HT1080 (cell line): Measurements from ENCODE around the gene KMT2E. TPM values are rescaled to one million over a fixed set of nuclear protein-coding genes. Genes with fewer than 3 reads are reported as not detected.

Experiments
- DNase-seq: peaks from one replicate; pipeline ENCODE4 v3.0.0-alpha.2; 2015; ENCODE audit warnings: low read depth
- total RNA-seq: library from RNA; depleted of rRNA; stranded (reverse); fragments of >200 nt; shearing (Covaris generic); gene quantifications from 2 replicates; pipeline ENCODE4 v1.2.3, GENCODE V29; 2014

The KMT2E gene
- total RNA-seq, 1 experiment from 2014 or later = 23.3 TPM

- DNase-seq = no peak
Measured at GRCh38 chr7:105009667-105010503, 4.1 kb upstream of the KMT2E start.

DNA sequence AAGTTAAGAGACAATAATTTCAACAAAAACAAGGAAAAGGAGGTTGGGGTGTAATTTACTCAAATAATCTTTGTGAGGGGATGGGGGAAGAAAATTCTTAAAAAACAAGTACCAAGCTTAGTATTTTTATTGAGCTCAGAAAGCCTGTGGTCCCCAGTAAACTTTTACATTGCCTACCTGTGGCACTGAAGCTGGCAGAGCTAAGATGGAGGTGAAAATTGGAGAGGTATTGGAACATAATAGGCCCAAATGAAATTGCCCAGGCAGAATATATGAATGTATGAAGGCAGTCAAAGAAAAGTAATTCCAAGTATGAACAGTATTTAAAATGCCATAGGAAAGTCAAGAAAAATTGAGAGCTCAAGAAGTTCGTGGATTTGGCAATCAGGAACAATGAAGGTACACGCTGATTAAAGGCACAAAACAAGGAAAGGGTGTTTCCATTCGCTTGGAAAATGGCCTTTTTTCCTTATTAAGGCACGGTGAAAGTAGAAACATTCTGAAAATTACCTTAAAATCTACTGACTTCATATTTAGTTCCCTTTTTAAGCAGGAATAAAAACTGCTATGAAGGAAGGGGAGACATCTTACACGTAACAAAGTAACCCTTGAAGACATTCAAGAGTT is 3.4 kb upstream of the KMT2E start:
- no peak for DNase-seq

DNA sequence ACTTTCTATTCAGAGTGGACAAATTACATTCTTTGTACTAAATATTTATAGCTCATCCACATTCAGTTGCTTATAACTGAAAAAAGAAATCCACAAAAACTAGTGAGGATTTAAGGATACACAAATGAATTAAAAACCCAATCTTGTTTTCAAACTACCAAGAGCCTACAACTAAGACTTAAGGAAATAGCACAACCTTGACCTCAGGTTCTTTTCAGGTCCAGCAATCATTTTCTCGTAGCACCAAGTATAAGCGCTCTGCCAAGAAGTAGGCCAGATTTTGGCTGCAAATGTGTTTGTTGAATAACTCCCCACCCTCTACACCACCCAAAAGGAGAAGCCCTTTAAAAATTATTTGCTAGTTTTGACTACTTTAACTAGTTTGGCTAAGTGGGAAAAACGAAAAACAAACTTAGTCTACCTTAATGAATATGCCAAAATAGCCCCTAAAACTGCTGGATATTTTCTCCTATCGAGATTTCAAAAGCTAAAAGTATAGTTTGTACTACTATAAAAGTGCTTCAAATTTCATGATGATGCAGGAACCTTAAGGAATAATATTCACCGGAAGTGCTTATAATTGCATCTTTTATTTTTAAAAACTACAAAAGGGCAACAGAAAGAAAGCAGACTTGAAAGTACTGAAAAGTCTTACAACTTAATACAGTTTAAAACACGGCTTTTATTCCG is 2.7 kb upstream of the KMT2E start:
- no peak for DNase-seq

DNA sequence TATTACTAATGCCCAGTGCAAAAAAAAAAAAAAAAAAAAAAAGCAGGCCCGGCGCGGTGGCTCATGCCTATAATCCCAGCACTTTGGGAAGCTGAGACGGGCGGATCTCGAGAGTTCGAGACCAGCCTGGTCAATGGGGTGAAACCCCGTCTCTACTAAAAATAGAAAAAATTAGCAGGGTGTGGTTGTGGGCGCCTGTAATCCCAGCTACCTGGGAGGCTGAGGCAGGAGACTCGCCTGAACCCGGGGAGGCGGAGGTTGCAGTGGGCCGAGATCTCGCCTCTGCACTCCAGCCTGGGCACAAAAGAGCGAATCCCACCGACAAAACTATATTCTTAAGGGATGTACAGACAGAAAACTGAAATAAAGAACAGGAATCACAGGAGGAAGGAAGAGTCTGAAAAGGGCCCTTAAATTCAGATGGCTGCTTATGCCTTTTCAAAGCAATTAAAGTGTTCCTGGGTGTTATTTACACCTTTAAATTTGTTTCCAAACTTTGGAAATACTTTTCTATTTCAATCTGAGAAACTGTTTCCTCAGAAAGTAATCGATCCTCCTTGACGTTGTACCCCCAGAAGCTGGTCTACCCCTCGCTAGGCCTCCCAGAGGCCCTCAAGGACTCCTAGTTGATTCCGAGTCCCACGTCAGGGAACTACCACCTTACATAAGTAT is 2.0 kb upstream of the KMT2E start:
- peak; percentile 36 for DNase-seq

GRCh38 chr7:105012503-105013220 is 1.3 kb upstream of the KMT2E start:
- DNase-seq = peak; percentile 98

GRCh38 chr7:105013221-105013815 is 687 bp upstream of the KMT2E start:
- peak; percentile 86 for DNase-seq

- peak; percentile 63 for DNase-seq
Measured at GRCh38 chr7:105014693-105015389, 836 bp downstream of the KMT2E start.

- no peak for DNase-seq
Measured at GRCh38 chr7:105015390-105015965, 1.5 kb downstream of the KMT2E start.

- no peak for DNase-seq
Measured at GRCh38 chr7:105016068-105016708, 2.2 kb downstream of the KMT2E start.

DNA sequence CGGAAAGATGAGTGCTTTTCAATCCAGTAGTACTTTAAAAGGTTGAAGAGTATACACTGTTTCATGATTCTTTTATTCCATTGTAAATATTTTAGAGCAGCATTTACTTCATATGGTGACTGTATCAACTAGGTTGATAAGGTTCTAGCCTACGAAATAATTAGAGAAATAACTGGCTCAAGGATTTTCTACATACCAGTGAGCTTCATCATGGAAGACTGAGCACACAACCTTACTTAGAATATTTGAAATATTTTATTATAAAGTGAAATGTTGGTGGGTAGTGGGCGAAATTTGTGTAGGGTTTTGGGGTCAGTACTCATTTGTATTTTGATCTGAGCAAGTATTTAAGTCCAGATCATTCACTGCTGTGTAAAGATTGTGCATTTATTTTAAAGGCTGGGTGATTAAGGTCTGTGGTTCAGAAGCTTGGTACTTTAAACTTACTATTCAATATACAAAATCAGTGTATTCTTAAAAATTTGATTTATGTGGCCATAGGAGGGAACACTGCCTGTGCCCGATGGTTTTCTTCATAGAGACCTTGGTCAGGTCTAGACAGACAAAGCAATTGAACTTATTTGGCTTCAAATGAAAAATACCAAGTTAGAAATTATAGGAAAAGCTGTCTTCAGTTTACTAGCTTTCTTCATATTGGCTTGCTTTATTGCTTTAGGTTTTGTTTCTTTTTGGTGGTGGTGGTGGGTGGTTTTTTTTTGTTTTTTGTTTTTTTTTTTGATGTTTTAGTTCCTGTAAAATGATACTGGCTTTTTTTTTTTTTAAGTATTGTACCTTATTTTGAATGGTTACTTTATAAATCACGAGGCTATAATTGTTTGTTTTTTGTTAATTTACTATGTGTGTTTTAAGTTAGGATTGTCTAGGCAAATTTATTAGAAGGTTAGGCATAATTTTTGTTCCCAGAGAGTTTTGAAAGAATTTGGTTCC is 3.0 kb downstream of the KMT2E start:
- no peak for DNase-seq

DNA sequence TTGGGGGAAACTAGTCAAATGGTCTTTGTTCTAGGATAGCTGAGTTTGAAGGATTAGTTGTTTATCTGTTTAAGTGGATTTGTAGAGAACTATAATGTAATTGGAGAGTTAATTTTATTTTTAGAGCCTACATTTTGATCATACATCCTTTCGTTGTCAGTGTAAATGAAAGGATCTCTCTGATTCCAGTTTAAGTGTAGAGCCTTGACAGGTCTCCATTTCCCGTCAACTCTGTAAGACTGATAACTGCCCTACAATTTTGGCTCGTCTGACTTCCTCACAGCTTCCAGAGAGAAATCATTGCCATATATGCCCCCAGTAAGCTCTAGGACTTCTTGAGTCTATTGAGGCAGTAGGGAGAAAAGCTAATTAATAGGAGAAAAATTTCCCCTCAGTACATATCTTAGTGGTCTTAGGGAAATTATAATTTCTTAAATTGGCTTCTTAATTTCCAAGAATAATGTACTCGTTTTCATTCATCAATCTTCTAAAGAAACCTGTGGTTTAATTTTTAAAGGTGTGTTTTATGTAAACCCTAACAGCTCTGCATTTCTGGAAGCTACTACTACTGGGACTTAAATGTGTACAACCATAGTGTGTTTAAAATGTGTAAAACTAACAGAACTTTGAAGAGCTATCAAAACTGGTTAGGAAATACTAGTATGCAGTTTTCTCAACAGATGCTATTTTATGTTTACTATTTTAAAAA is 3.8 kb downstream of the KMT2E start:
- DNase-seq = no peak

DNA sequence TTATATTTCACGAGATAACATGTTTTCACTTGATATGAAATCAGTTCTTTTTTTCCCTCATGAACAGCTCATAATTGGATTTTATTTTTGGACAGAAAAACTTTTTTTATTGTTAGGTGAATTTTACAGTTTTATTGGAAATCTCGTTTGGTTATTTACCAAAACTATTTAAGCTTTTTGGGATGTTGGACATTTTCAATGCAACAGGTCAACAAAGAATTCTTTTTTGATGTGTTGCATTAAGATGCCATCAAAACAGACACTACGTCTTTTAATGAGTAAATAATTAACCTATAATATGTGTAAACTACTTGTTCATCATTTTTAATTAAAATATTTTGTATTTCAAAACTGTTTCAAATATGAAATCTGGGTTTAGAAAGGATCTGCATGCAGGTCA is 5.3 kb downstream of the KMT2E start:
- DNase-seq = no peak

DNA sequence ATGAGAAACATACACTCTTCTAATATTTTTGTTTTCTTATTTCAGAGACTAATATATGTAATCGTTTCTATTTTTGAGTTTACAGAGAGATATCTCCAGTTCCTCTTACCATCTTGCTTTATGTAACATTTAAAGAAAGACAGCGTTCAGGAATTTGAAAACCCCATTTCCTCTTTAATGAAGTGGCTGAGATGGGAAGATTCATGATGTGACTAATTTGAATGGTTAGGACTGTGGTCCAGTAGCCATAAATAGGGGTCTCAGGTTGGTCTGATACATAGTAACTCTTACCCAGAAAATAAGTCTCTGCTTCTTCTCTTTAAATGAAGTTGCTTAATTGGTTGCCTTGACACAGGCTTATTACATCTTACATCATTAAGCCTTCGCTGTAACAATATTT is 6.9 kb downstream of the KMT2E start:
- no peak for DNase-seq

DNA sequence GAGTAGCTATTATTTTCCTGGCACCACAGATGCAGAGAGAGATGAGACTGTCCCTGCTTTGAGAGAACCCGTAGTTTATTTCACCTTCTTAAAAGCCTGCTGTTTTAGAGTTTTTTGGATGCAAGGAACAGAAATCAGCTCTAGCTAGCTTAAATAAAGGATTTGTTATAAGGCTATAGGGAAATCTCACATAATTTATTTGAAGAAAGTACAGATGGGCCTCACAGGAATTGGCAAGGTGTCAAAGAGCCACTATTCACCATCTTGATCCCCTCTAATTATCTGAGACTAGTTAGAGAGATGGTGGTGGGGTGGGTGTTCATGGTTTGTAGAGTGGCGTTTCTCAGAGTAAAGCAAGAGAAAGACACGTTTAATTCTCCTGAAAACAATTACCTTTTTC is 7.3 kb downstream of the KMT2E start:
- DNase-seq = no peak

- no peak for DNase-seq
Measured at GRCh38 chr7:105021967-105022366, 8.0 kb downstream of the KMT2E start.

GRCh38 chr7:105022458-105022857 is 8.5 kb downstream of the KMT2E start:
- DNase-seq = no peak

GRCh38 chr7:105024734-105025133 is 10.7 kb downstream of the KMT2E start:
- DNase-seq = peak; percentile 26
